Left lung (tissue), 10 donors: ENCODE measurements around the gene IGSF5. TPM values are rescaled to one million over a fixed set of nuclear protein-coding genes. Genes with fewer than 3 reads are reported as not detected.
"Not testable (repeated sequence)": the region's sequence is repeated elsewhere in the genome, so short reads cannot be mapped to it uniquely, and the experiment has no call there.

ENCODE experiments used
- ATAC-seq: fragments of 200-7000 bp; cut with Tn5 transposase; one replicate; pipeline ENCODE4 v1.9.1; 2020; ENCODE audit warnings: moderate library complexity
- DNase-seq, 4 donors: peaks; one replicate each; pipeline ENCODE4 v3.0.0-alpha.2; 2013 to 2020
- H3K27ac ChIP-seq, 2 donors: fragments of 200-600 bp; sonication (generic) in 1 of 2; one replicate each; pipeline versions ENCODE4 v1.5.0 to v1.8.0; 2020 to 2021
- H3K27me3 ChIP-seq, 2 donors: fragments of 200-600 bp; sonication (generic) in 1 of 2; one replicate each; pipeline versions ENCODE4 v1.5.0 to v1.8.0; 2020 to 2021
- H3K36me3 ChIP-seq, 2 donors: fragments of 200-600 bp; sonication (generic) in 1 of 2; one replicate each; pipeline versions ENCODE4 v1.5.0 to v1.8.0; 2020 to 2021
- H3K4me1 ChIP-seq, 2 donors: fragments of 200-600 bp; one replicate each; pipeline ENCODE4 v1.8.0; 2021
- H3K4me3 ChIP-seq, 2 donors: fragments of 200-600 bp; sonication (generic) in 1 of 2; one replicate each; pipeline versions ENCODE4 v1.5.0 to v1.8.0; 2020 to 2021; ENCODE audit warnings: mild to moderate bottlenecking in 1 of 2
- H3K9me3 ChIP-seq, 2 donors: fragments of 200-600 bp; sonication (generic) in 1 of 2; one replicate each; pipeline versions ENCODE4 v1.5.0 to v1.8.0; 2020 to 2021
- CTCF ChIP-seq, 2 donors: fragments of 200-600 bp; sonication (generic) in 1 of 2; IDR thresholded peaks; one replicate each; pipeline versions ENCODE4 v1.5.0 to v1.8.0; 2021; ENCODE audit warnings: antibody characterized with exemption in 2 of 2
- intact Hi-C, 2 donors: fragments of 100-400 bp; cut with DNase I; formaldehyde crosslinking; loops; one replicate each; pipeline versions ENCODE4 v1.11.2 to v1.14.2; 2022
- polyA plus RNA-seq, 6 donors: library from polyadenylated mRNA; unstranded; fragments of 120-200 nt; gene quantifications; one replicate each; pipeline ENCODE4 v1.2.1, GENCODE V29; 2013; ENCODE audit not compliant: insufficient read length in 6 of 6
- total RNA-seq, 2 donors: library from RNA; stranded (reverse); fragmentation: NEBNext Ultra II Directional; extraction: Animal tissue kit (Norgen Biotek cat#: 25700); gene quantifications; one replicate each; pipeline ENCODE4 v1.2.1, GENCODE V29; 2021
- donor health status: DM: no; HTN: yes; CAD: no.
- donor health status: DM: no; HTN: no; CAD: no.

The IGSF5 gene
- total and polyA plus RNA-seq, 8 donors = 0.24 to 0.70 (median 0.39) TPM; not detected in 2

GRCh38 chr21:39736716-39737115, 8.3 kb upstream of the IGSF5 start:
- Histone ChIP-seq H3K27me3 (no peaks in the 10 kb centered on the region), H3K4me1 (no peaks in the 10 kb centered on the region), H3K27ac (no peak overlapping the region), H3K36me3 (no peaks in the 10 kb centered on the region), H3K4me3 (no peak overlapping the region), H3K9me3 (peaks cover 0 to 3% of the 10 kb centered on the region in 2 donors)
- intact Hi-C loops = no loop called here
- no peak for TF ChIP-seq CTCF (IDR thresholded peaks at IDR 0.05)
- DNase-seq (no peak), ATAC-seq (no peak)

GRCh38 chr21:39737376-39738000, 7.5 kb upstream of the IGSF5 start:
- H3K36me3 ChIP-seq = no peaks in the 10 kb centered on the region
- H3K4me1 ChIP-seq = no peaks in the 10 kb centered on the region
- no peaks in the 10 kb centered on the region for H3K9me3 ChIP-seq
- no peak for TF ChIP-seq CTCF (IDR thresholded peaks at IDR 0.05)
- H3K27me3 ChIP-seq = no peaks in the 10 kb centered on the region
- H3K4me3 ChIP-seq = no peak overlapping the region
- intact Hi-C loops = no loop called here
- ATAC-seq = no peak
- DNase-seq = peak in 2 of 4 donors; percentile 7 to 21
- no peak overlapping the region for H3K27ac ChIP-seq

- Histone ChIP-seq H3K4me3 (no peak overlapping the region), H3K9me3 (no peaks in the 10 kb centered on the region), H3K36me3 (no peaks in the 10 kb centered on the region), H3K4me1 (no peaks in the 10 kb centered on the region), H3K27me3 (no peaks in the 10 kb centered on the region), H3K27ac (no peak overlapping the region)
- DNase-seq (no peak), ATAC-seq (no peak)
- no peak for TF ChIP-seq CTCF (IDR thresholded peaks at IDR 0.05)
- intact Hi-C loops = no loop called here
These were observed 6.4 kb upstream of the IGSF5 start for GRCh38 chr21:39738566-39738965.

- not testable (repeated sequence) for ATAC-seq, DNase-seq
These were observed 5.5 kb upstream of the IGSF5 start for GRCh38 chr21:39739531-39739930.

GRCh38 chr21:39742561-39742960, 2.4 kb upstream of the IGSF5 start:
- H3K4me3 ChIP-seq, intact Hi-C loops, H3K9me3 ChIP-seq, H3K4me1 ChIP-seq, H3K27ac ChIP-seq, DNase-seq, H3K36me3 ChIP-seq, H3K27me3 ChIP-seq, ATAC-seq: not testable (repeated sequence)

More at GRCh38 chr21:39739531-39739930, 5.5 kb upstream of the IGSF5 start:
- intact Hi-C loops, H3K27ac ChIP-seq, H3K4me3 ChIP-seq, H3K4me1 ChIP-seq, H3K27me3 ChIP-seq, H3K9me3 ChIP-seq, H3K36me3 ChIP-seq: not testable (repeated sequence)

GRCh38 chr21:39745332-39745731, 349 bp downstream of the IGSF5 start:
- H3K27me3 ChIP-seq, H3K9me3 ChIP-seq, H3K27ac ChIP-seq, intact Hi-C loops, ATAC-seq, H3K4me3 ChIP-seq, H3K4me1 ChIP-seq, DNase-seq, H3K36me3 ChIP-seq: not testable (repeated sequence)

GRCh38 chr21:39750670-39751069, 5.7 kb downstream of the IGSF5 start:
- Histone ChIP-seq H3K4me3 (no peak overlapping the region), H3K4me1 (no peaks in the 10 kb centered on the region), H3K36me3 (no peaks in the 10 kb centered on the region), H3K27ac (no peak overlapping the region), H3K9me3 (peaks cover 0 to 20% of the 10 kb centered on the region in 2 donors), H3K27me3 (no peaks in the 10 kb centered on the region)
- ATAC-seq = no peak
- intact Hi-C loops = no loop called here
- TF ChIP-seq CTCF (IDR thresholded peaks at IDR 0.05) = no peak
- DNase-seq = no peak
